ENCODE results near the gene FKBP14.
"Not testable (repeated sequence)": the region's sequence is repeated elsewhere in the genome, so short reads cannot be mapped to it uniquely, and the experiment has no call there.

FKBP14 gene, protein sequence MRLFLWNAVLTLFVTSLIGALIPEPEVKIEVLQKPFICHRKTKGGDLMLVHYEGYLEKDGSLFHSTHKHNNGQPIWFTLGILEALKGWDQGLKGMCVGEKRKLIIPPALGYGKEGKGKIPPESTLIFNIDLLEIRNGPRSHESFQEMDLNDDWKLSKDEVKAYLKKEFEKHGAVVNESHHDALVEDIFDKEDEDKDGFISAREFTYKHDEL

DNA sequence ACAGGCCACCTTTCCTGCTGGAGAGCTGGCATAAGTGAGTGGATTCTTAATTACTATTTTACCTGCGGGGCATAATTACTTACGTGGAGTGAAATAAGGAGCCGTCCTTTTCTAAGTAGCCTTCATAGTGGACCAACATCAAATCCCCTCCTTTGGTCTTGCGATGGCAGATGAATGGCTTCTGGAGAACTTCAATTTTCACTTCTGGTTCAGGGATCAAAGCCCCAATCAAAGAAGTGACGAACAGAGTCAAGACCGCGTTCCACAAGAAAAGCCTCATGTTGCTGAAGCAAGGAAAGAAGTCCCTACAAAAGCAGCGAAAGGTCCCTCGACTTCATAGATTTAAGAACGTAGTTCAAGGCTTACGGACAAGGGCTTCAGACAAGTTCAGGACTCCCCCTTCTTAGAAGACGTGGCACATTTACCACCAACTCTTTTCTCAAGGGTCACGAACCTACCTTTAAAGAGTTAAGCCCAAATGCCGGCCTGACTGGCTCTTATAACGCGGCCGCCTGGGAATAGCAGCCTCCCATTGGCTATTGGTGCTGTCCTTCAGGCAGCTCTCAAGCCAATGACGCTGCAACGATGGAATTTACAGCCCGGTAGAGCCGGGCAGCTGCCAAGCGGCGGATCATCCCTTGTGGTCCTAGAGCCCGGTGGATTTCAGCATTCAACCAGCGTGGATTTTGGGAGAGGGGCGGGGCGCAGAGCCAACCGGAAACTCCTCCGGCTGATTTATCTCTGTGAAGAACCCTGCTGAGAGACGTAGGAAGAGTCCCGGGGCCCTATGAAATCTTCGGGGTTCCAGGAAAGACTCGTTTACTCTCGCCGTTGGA, at the start of gene FKBP14:
Gene FKBP14 (minus strand): TSS at position 474 of the 836 bp plus-strand sequence. CDS start 194 bp downstream, at position 280.
- DNase-seq (ENCODE audit: low spot score) = peak; percentile 94

DNA sequence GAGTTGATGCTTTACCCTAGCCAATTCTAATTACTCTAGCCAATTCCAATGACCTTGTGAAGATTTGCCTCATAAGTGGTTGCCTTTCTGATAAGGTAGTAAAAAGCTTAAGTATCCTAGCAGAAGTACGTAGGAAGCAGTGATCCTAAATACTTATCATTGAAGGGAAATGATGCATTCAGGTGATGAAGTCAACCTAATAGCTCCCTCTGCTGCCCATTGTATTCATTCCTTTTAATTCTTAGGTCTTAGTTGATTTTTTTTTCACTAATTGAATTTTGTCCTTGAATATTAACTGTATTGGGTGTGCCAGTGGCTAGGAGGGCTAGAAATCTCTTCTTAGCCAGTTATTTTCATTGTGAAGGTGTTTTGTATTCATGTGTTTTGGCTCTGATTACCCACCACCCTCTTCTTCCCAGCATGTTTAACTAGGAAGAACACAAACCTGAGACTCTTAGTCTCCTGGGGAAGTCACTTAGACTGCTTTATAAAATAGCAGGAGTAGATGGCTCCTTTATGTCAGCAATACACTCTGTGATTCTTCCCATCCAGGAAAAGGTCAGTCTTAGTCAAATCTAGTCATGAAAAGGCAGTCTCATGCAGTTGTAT, 48.0 kb upstream of the FKBP14 start:
- no peak for DNase-seq (ENCODE audit: low spot score)

DNA sequence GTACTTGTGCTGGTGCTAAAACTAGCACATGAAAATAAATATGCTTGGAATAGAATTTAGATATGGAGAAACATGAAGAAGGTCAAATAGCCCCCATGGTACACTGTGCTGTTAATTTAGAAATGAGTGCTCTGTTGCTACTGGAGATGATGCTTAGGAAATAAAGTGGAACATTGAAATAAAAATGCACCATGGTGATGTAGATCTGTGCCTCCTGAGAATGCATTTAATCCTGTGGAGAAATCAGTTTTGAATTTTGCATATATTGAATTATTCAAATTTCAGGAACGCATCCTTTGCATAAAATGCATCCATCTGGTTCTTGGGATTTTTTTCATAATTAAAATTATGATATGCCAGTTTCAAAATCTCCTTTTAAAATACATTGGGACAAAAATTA, 46.2 kb upstream of the FKBP14 start:
- DNase-seq (ENCODE audit: low spot score) = no peak

DNA sequence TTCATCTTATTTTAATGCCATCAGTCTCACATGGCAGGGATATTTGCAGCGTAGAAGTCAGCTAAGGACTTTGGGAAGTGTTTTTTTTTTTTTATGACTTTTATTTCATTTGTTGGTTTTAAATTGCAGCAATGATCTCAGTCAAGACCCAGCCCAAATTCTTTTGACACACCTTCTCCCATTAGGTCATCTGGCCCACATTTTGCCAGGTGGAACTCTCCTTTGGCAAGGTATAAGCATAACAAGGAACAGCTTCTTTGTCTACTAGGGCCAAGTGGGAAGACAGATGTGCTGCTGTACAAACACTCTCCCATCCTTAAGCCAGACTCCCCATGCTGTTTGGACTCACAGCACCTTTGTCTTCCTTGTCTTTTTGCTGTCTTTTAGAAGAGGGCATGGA, 43.5 kb upstream of the FKBP14 start:
- no peak for DNase-seq (ENCODE audit: low spot score)

DNA sequence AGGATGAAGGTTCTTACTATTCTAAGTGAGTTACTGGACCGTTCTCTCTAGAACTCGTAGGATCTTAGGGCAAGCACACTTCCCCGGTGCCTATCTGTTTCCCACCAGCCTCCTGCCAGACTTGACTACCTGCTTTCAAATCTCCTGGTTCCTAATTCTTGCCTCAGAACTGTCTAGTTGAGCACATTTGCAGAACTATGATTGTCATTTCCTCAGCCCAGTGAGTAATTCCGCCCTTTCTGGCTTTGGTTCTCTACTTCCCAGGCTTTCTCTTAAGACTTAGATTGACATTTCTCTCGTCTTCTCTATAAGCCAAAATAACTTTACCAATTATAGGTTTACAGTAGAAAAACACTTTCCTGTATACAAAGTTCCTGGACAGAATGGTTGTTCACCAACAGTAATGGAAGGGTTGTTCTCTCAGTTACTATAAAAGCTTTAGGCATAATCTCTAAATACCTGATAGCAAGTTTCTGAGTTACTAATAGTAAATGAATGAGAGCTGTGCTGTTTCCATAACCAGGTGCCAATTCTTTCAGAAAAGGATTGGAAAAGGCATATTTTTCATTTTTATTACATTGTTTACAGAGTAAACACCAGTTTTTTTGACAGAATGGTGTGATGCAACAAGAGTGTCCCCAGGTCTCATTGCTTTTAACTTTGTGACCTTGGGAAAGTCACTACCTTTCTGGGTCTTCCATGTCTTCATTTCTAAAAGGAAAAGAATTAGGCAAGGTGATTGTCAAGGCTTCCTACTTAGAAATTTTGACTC, 42.8 kb upstream of the FKBP14 start:
- no peak for DNase-seq (ENCODE audit: low spot score)

DNA sequence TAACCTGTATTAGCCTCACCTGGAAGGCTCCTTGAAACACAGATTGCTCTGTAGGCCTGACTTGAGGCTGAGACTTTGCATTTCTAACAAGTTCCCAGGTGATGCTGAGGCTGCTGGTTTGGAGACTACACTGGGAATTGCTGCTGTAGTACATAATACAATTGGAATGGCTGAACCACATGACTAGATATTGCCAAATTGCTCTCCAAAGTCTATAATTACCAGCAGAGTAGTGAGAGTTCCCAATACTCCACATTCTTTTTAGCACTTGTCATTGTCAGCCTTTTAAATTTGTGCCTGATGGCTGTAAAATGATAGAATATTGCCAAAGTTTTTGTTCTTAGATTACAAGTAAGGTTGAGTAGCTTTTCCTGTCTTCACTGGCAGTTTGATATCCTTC, 41.6 kb upstream of the FKBP14 start:
- no peak for DNase-seq (ENCODE audit: low spot score)

DNA sequence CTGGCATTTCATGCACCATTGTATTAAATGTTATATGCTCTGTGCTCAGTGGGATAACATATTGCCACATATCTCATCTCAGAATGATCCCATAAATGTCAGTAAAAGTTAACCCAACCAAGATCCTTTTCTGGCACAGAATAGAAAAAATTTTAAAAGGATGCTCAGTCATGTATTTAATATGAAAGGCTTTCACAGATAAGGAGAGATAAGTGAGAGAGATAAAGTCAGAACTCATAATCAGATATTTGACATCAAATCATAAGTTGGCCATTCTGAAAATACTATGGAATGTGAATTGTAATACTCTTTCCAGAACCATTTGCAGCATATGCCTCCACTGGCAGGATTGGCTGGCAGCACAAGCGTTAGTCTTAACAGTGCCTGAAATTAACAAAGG, 40.2 kb upstream of the FKBP14 start:
- DNase-seq (ENCODE audit: low spot score) = no peak

DNA sequence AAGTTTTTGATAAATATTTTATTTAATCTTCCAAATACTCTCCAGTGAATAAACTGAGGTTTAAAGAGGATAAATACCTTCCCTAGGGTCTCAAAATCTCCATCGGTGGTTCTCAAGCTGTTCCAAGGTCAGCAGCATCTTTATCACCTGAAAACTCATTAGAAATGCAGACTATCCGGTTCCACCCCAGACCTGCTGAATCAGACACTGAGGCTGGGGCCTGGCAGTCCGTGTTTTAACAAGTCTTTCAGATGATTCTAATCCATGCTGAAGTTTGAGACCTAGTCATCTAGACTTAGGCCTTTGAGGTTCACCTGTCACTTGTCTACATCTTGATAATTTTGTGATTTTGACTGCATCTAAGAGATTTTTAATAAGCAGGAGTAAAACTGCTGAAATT, 39.2 kb upstream of the FKBP14 start:
- DNase-seq (ENCODE audit: low spot score) = no peak

DNA sequence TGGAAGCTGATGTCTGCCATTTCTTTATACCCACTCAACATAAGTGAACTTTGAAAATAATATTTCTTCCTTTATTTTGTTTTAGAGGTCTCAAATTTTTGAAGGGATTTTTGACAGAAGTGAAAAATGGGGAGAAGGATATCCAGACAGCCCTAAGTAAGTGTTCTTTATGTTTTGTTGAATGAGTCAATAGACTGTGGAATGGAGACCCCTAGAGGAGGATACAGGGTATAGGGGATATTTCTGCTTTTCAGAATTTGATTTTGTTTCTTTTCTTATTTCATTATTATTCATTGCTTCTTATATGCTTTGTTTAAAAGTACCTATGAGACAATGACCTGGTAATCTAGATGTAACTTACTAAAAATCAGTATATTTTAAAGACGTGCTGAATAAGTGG, 36.1 kb upstream of the FKBP14 start:
- DNase-seq (ENCODE audit: low spot score) = peak; percentile 14

DNA sequence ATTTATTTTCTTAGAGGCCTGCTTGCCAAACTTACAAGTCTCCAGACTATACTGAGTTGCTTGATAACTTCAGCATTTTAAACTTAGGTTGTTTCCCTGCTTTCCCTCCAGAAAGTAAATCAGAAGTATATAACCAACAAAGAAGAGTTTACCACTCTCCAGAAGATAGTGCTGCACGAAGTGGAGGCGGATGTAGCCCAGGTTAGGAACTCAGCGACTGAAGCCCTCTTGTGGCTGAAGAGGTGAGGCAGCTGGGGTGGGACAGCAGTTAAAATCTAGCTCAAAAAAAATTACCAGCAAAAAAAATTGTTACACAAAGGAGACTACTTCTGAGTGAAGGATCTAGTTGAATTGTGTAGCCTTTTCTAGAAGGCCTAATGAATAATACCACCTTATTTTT, 35.3 kb upstream of the FKBP14 start:
- not testable (repeated sequence) for DNase-seq (ENCODE audit: low spot score)

DNA sequence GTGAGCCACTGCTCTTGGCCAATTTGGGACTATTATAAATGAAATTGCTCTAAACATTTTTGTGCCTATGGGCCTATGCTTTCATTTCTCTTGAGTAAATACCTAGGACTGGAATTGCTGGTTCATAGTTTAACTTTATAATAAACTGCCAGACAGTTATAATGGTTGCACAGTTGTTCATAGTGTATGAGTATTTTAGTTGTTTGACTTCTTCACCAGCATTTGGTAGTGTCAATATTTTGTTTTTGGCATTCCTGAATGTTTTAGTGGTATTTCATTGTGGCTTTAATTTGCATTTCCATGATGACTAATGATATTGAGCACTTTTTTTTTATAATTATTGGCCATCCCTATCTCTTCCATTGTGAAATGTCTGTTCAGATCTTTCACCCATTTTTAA, 31.2 kb upstream of the FKBP14 start:
- DNase-seq (ENCODE audit: low spot score) = no peak

DNA sequence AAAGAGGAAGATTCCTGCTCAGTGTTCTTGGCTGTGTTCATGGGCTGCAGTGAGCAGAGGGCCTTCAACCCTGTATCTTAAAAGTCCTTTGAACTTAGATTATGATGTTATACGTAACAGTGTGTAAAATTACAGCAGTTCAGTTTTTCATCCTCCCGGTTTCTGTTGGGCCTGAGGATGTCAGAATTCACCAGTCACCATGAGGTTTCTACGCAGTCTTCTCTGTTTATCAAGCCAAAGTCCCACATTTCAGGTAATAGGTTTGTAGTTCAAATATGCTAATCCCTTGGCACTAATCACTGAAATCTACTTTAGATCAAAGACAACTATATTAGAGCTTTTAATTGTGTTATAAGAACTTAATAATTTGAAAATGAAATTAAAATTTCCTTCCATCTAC, 26.6 kb upstream of the FKBP14 start:
- DNase-seq (ENCODE audit: low spot score) = no peak

DNA sequence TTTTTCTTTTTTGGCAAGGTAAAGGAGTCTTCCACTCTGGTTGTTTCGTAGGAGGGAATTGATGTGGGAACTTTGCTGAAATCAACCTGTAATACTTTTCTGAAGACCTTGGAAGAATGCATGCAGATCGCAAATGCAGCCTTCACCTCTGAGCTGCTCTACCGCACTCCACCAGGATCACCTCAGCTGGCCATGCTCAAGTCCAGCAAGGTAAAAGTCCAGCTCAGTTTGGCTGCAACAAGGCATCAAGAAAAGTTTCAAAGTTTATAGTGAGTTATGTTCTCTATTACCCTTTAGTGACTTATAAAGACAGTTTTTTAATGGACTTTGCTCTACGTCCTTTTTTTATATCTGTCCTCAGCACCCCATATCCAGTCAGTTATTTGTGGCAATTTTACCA, 22.7 kb upstream of the FKBP14 start:
- DNase-seq (ENCODE audit: low spot score) = no peak

DNA sequence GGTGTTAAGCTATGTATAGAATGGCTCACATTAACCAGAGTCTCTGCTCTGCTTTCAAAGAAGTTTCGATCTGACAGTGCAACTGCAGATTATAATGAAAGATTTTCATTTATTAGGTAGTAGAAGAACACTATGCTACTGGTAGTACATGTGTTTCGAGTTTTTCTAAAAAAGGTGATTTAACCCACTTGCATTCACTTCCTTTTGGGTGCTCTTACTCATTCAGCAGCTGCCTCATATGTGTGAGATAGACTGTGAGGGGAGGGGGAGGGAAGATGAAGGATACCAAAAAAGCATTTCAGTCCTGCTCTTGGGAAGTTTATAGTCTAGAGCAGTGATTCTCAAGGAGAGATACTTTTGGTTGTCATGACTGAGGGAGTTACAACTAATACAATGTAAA, 22.1 kb upstream of the FKBP14 start:
- DNase-seq (ENCODE audit: low spot score) = no peak

DNA sequence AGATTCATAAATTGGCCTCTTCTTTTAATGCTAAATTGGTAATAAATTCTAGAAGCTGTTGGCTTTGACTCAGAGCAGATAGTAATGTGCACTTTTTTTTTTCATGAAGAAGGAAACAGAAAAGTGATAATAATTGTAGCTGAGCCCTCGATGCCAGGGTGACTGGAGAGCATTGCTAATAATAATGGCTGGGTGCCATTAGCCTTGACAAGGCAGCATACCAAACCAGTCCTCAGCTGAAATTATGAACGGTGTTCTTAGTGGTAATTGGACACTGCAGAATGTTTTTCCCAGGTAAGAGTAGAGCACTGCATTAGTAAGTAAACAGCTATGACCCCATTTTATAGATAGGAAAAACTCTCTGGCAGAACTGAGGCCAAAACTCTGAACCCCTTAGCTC, 20.6 kb upstream of the FKBP14 start:
- no peak for DNase-seq (ENCODE audit: low spot score)

DNA sequence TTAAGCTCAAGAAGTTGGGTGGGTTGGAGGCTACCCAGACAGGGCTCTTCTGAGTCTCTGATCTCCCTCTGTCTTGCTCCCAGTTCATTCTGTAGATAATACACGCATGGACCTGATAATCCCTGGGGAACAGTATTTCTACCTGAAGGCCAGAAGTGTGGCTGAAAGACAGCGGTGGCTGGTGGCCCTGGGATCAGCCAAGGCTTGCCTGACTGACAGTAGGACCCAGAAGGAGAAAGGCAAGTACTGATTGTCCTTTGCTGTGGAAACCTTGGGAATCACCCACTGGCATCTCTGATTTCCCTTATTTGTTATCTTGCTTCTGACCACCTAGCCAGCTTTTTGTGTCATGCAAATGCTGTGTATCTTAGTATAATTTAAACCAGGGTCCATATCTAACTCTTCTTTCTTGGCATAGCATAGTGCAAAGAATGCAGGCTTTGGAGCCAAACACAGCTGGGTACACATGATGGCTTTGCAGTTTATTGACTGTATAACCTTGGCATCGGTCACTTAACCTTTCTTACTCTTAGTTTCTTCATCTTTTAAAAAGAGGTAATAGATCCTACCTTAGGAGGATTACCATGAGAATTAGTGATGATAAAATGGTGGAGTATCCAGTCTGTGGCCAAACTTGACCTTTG, 19.7 kb upstream of the FKBP14 start:
- DNase-seq (ENCODE audit: low spot score) = no peak

DNA sequence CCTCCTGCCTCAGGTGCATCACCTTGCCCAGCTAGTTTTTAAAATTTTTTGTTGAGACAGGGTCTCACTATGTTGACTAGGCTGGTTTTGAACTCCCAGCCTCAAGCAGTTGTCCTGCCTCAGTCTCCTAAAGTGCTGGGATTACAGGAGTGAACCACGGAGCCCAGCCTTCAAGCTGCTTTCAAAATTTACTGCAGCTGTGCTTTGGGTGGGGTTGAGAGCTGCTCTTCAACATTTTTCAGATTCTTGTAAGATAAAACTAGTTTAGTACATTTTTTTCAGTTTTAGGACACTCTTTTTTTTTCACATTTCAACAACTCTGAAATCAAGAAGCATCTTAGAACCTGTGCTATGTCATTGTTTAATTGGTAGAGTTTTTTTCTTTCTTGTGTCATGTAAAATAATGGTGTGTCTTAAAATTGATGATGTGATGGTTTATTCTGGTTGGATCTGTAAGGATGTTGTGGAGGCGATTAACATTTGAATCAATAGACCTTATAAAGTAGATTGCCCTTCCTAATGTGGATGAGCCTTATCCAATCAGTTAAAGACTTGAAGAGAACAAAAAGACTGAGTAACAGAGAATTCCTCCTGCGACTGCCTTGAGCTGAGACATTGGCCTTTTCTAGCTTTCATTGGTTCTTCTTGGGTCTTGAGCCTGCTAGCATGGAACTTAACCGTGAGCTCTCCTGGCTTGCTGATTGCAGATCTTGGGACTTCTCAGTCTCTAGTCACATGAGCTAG, 15.2 kb upstream of the FKBP14 start:
- DNase-seq (ENCODE audit: low spot score) = no peak

DNA sequence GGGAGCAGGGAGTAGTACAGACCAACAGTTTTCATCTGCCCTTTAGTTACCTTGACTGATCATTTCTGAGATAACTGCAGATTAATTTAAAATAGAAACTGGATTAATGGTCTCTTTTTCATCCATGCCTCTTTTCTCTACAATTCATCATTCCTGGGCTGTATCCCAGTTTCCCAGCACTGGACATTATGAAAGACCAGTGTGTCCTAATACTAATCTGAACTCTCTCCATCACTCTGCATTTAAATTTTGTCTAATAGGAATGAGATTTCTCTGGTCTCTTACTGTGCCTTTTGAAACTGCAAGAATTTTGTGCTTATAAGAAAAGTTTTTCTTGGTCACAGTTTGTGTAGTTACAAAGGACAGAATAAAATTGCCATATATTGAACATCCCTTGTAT, 14.4 kb upstream of the FKBP14 start:
- no peak for DNase-seq (ENCODE audit: low spot score)

DNA sequence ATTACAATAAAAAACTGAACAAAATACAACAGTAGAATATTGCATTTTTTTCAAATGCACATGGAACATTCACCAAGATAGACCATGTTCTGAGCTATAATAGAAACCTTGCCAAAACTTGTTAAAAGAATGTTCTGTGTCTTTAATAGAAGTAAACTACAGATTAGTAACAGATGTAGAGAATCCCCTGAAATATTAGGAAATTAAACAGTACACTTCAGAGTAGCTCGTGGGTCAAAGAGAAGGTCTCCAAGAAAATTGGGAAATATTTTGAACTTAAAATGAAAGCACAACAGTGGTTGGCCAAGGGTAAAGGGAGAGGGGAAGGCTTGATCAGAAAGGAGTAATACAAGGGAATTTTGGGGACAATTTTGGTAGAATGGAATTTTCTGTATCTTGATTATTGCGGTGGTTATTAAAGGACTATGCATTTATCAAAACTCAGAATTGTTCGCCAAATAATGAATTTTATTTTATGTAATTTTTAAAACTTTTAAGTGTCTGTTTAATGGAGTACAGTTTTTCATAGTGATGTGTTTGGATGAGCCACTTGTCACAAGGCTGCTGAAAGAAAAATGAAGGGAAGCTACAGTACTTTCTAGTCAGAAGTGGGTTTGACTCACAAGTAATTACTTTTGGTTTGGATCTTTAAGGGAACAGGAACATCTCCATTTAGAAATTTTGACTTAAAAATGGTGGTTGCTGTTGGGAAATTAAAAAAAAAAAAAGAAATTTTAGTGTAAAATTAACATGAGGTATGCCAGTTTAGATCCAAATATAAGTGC, 11.9 kb upstream of the FKBP14 start:
- DNase-seq (ENCODE audit: low spot score) = no peak

DNA sequence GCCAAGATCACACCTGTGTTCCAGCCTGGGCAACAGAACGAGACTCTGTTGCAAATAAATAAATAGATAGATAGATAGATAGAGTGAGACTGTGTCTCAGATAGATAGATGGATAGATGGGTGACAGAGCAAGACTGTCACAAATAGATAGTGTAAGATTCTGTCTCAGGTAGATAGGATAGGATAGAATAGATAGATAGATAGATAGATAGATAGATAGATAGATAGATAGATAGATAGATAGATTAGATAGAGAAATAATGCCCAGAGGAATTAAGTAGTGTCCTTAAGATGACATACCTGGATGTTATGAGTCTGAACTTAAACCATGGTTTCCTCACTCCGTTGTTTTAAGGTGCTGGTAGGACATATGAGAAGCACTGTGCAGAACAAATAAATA, 9.7 kb upstream of the FKBP14 start:
- DNase-seq (ENCODE audit: low spot score) = no peak

DNA sequence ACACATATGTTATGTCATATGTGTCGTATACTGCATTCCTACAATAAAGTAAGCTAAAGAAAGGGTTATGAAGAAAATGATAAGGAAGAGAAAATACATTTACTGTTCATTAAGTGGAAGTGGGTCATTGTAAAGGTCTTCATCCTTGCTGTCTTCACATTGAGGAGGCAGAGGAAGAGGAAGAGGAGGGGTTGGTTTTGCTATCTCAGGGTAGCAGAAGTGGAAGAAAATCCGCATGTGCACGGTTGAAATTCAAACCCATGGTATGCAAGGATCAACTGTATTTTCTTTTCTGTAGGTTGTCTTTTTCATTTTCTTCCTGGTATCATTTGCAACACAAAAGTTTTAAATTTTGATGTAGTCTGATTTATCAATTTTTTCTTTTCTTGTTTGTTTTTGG, 8.0 kb upstream of the FKBP14 start:
- no peak for DNase-seq (ENCODE audit: low spot score)
